WERI-Rb-1 (cell line): ENCODE measurements around the gene PDE4A.
"Not testable (repeated sequence)": the region's sequence is repeated elsewhere in the genome, so short reads cannot be mapped to it uniquely, and the experiment has no call there.

Experiments
- DNase-seq: peaks from one replicate; pipeline ENCODE4 v3.0.0-alpha.2; 2020
- H3K27ac ChIP-seq: fragments of 250-450 bp; sonication (Bioruptor Pico); 2 replicates; pipeline ENCODE4 v1.5.1; 2020; ENCODE audit warnings: mild to moderate bottlenecking, moderate library complexity
- H3K27me3 ChIP-seq: fragments of 250-450 bp; sonication (Bioruptor Pico); 2 replicates; pipeline ENCODE4 v1.5.1; 2021; ENCODE audit warnings: mild to moderate bottlenecking, low read depth, moderate library complexity; ENCODE audit not compliant: insufficient read depth, severe bottlenecking
- H3K36me3 ChIP-seq: fragments of 250-450 bp; sonication (Bioruptor Pico); 2 replicates; pipeline ENCODE4 v1.5.1; 2020; ENCODE audit warnings: mild to moderate bottlenecking, moderate library complexity
- H3K4me3 ChIP-seq: 2 replicates; pipeline ENCODE4 v1.5.1; 2011; ENCODE audit warnings: low read depth, mild to moderate bottlenecking, control low read depth, low read length
- H3K9me3 ChIP-seq: fragments of 250-450 bp; sonication (Bioruptor Pico); 2 replicates; pipeline ENCODE4 v1.5.1; 2021; ENCODE audit warnings: mild to moderate bottlenecking, moderate library complexity; ENCODE audit not compliant: severe bottlenecking
- TF ChIP-seq, protein P1 (sequence below): IDR thresholded peaks from 2 replicates; pipeline ENCODE4 v1.5.1; 2011; ENCODE audit warnings: low read depth, mild to moderate bottlenecking, control low read depth, inconsistent platforms, low read length

PDE4A gene

DNA sequence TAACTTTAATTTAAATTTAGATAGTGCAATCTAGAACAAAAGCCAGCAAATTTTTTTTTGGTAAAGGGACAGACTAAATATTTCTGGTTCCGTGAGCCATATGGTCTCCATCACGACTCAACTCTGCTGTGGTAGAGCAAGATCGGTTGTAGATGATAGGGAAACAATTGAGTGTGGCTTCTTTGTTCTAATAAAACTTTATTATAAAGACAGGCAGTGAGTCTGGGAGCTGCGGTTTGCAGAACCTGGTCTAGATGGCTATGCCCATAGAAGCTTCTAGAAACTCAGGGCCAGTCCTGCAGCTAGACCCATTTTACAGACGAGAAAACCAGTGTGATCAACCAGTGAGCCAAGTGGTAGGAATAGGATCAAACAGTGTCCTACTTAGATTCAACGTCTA is 28.2 kb upstream of the PDE4A start:
- Histone ChIP-seq H3K36me3 (peaks cover 45% of the 10 kb centered on the region), H3K9me3 (no peaks in the 10 kb centered on the region), H3K27ac (no peak overlapping the region), H3K27me3 (no peaks in the 10 kb centered on the region), H3K4me3 (no peak overlapping the region)
- no peak for DNase-seq
- TF ChIP-seq, protein P1, sequence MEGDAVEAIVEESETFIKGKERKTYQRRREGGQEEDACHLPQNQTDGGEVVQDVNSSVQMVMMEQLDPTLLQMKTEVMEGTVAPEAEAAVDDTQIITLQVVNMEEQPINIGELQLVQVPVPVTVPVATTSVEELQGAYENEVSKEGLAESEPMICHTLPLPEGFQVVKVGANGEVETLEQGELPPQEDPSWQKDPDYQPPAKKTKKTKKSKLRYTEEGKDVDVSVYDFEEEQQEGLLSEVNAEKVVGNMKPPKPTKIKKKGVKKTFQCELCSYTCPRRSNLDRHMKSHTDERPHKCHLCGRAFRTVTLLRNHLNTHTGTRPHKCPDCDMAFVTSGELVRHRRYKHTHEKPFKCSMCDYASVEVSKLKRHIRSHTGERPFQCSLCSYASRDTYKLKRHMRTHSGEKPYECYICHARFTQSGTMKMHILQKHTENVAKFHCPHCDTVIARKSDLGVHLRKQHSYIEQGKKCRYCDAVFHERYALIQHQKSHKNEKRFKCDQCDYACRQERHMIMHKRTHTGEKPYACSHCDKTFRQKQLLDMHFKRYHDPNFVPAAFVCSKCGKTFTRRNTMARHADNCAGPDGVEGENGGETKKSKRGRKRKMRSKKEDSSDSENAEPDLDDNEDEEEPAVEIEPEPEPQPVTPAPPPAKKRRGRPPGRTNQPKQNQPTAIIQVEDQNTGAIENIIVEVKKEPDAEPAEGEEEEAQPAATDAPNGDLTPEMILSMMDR = no peak

DNA sequence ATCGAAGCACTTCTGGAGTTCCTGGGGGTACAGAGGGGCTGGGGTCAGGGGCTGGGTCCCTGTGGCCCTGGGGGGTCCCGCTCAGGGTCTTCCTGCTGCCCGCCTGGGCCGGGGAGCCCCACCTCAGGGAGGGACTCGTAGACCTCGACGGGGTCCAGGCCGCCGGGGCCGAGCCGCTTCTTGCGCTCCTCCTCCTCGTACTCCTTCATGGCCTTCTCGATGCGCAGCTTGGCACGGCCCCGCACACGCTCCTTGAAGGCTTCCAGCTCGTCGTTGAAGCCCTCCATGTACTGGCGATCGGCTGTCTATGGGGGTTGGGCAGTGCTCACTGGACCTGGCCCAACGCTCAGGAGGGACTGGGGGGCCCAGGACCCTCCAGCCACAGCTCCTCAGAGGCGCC is 27.2 kb upstream of the PDE4A start:
- no peaks in the 10 kb centered on the region for H3K27me3 ChIP-seq
- no peak for DNase-seq
- H3K9me3 ChIP-seq = no peaks in the 10 kb centered on the region
- peaks cover 48% of the 10 kb centered on the region for H3K36me3 ChIP-seq
- H3K27ac ChIP-seq = no peak overlapping the region
- H3K4me3 ChIP-seq = no peak overlapping the region
- TF ChIP-seq, protein P1 = no peak

DNA sequence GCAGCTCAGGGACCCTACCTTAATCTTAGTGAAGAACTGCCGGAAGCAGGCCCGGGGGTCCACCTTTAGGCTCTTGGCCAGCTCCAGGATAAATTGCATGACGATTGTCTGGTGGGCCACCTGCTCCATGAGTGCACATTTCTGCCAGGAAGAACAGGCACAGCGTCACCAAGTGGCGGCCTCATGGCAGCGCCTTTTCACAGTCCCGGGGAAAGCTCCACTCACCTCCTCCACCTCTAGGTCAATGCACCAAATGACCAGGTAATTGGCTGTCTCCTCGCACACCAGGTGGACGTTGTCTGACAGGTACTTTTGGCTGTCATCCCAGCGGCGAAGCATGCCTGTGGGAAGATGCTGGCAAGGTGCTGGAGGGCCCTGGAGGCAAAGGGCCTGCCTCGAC is 25.3 kb upstream of the PDE4A start:
- TF ChIP-seq, protein P1 = no peak
- H3K9me3 ChIP-seq = no peaks in the 10 kb centered on the region
- H3K27me3 ChIP-seq = no peaks in the 10 kb centered on the region
- H3K27ac ChIP-seq = no peak overlapping the region
- peaks cover 57% of the 10 kb centered on the region for H3K36me3 ChIP-seq
- DNase-seq = no peak
- H3K4me3 ChIP-seq = no peak overlapping the region

DNA sequence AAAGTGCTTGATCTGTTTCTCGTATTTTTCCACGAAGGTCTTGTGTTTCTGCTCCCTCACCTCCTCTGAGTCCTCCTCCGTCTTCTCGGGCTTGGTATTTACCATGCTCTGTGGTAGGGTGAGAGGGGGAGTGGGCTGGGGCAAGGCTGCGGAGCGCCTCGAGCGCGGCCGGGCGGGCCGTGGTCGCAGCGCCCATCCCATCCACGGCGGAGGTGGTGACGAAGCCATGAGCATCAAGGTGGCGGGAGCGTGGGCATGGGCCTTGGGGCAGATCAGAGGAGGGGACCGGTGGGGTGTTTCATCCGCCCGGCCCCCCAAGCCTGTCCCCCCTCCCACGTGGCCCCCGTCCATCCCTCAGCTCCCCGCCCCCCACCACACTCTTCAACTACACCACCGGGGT is 24.9 kb upstream of the PDE4A start:
- Histone ChIP-seq H3K27me3 (no peaks in the 10 kb centered on the region), H3K4me3 (no peak overlapping the region), H3K36me3 (peaks cover 62% of the 10 kb centered on the region), H3K9me3 (no peaks in the 10 kb centered on the region), H3K27ac (no peak overlapping the region)
- DNase-seq = no peak
- TF ChIP-seq, protein P1 = no peak

DNA sequence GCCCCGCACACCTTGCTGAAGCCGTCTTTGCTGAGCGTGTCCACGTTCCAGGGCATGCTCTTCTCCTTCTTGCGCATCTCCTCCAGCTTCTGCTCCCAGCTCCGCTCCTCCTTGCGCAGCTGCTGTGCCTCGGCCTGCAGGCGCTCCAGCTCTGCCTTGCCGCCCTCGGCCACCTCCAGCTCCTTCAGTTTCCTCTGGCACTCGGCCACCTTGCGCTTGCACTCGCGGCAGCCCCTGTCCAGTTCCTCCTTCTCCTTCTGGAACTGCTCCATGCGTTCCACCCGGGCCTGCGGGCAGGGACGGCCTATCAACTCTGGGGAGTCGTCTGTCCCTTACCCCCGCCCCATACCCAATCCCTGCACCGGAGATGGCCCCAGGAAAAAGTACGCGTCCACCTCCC is 24.4 kb upstream of the PDE4A start:
- no peak overlapping the region for H3K4me3 ChIP-seq
- TF ChIP-seq, protein P1 = no peak
- no peak for DNase-seq
- H3K36me3 ChIP-seq = peaks cover 62% of the 10 kb centered on the region
- H3K9me3 ChIP-seq = no peaks in the 10 kb centered on the region
- H3K27me3 ChIP-seq = no peaks in the 10 kb centered on the region
- H3K27ac ChIP-seq = no peak overlapping the region

DNA sequence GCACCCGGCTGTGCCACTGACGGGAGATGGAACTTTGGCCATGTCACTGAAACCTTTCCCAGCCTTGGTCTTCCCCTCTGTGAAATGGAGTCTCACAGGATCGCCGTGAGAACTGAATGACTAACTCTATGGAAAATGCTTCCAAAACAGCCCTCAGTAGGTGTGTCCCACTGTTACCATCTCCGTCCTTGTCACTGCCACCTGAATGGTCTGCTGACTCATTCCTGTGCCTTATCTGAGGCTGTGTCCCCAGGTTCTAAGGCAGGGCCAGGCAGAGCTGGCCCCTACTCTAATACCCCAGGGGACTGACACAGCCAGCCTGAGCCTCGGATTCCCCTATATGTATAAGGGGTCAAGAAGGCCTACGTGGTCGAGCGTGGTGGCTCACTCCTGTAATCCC is 21.5 kb upstream of the PDE4A start:
- DNase-seq = no peak
- H3K36me3 ChIP-seq = peaks cover 44% of the 10 kb centered on the region
- no peak overlapping the region for H3K4me3 ChIP-seq
- H3K27me3 ChIP-seq = no peaks in the 10 kb centered on the region
- H3K9me3 ChIP-seq = no peaks in the 10 kb centered on the region
- H3K27ac ChIP-seq = no peak overlapping the region
- TF ChIP-seq, protein P1 = no peak

DNA sequence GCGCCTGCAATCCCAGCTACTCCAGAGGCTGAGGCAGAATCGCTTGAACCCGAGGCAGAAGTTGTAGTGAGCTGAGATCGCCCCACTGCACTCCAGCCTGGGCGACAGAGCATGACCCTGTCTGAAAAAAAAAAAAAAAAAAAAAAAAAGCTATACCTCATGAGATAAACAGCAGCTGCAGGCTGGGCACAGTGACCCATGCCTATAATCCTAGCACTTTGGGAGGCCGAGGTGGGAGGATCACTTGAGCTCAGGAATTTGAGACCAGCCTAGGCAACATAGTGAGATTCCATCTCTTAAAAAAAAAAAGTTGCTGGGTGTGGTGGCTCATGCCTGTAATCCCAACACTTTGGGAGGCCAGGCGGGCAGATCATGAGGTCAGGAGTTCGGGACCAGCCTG is 21.0 kb upstream of the PDE4A start:
- not testable (repeated sequence) for H3K27me3 ChIP-seq, H3K9me3 ChIP-seq, DNase-seq, H3K4me3 ChIP-seq, H3K27ac ChIP-seq
- H3K36me3 ChIP-seq = peaks cover 39% of the 10 kb centered on the region
